Stomach (tissue), 9 donors: ENCODE data around the gene SRI. TPM values are rescaled to one million over a fixed set of nuclear protein-coding genes. Genes with fewer than 3 reads are reported as not detected.

Source experiments
- DNase-seq, 2 donors: peaks; one replicate each; pipeline versions ENCODE4 v3.0.0 to v3.0.0-alpha.2; 2013 to 2019
- H3K27ac ChIP-seq, 5 donors: fragments of 200-600 bp in 4 of 5; sonication (generic) in 4 of 5; one replicate each; pipeline ENCODE4 v1.5.1; 2013 to 2019; ENCODE audit warnings: mild to moderate bottlenecking in 1 of 5, moderate library complexity in 1 of 5
- H3K27me3 ChIP-seq, 3 donors: fragments of 200-600 bp; sonication (generic); one replicate each; pipeline ENCODE4 v1.5.1; 2017 to 2019; ENCODE audit warnings: mixed run types in 1 of 3
- H3K36me3 ChIP-seq, 4 donors: fragments of 200-600 bp; sonication (generic); 1 replicate in 3 of 4; 2 replicates in 1 of 4; pipeline ENCODE4 v1.5.1; 2016 to 2019
- H3K4me1 ChIP-seq, 4 donors: fragments of 200-600 bp; sonication (generic); one replicate each; pipeline ENCODE4 v1.5.1; 2016 to 2019
- H3K4me3 ChIP-seq, 4 donors: fragments of 200-600 bp; sonication (generic) in 3 of 4; one replicate each; pipeline ENCODE4 v1.5.1; 2016 to 2019; ENCODE audit warnings: mild to moderate bottlenecking in 1 of 4
- H3K9me3 ChIP-seq, 4 donors: fragments of 200-600 bp; sonication (generic); one replicate each; pipeline ENCODE4 v1.5.1; 2016 to 2019
- CTCF ChIP-seq, 7 experiments: fragments of 450-650 bp in 4 of 7; fragments of 200-600 bp in 3 of 7; sonication (generic) in 3 of 7; IDR thresholded peaks; one replicate each; pipeline ENCODE4 v1.5.1; 2016 to 2019; ENCODE audit warnings: antibody characterized with exemption in 7 of 7, control low read depth in 2 of 7, mild to moderate bottlenecking in 1 of 7
- EP300 ChIP-seq: sonication (generic); formaldehyde crosslinking; IDR thresholded peaks from one replicate; pipeline ENCODE4 v1.6.1; 2017; ENCODE audit warnings: antibody characterized with exemption
- POLR2A ChIP-seq, 4 donors: fragments of 450-650 bp; IDR thresholded peaks; one replicate each; pipeline ENCODE4 v1.6.1; 2016; ENCODE audit warnings: antibody characterized with exemption in 4 of 4, control low read depth in 2 of 4, mild to moderate bottlenecking in 1 of 4, moderate library complexity in 1 of 4
- POLR2AphosphoS5 ChIP-seq, 3 donors: sonication (generic); formaldehyde crosslinking; IDR thresholded peaks; one replicate each; pipeline ENCODE4 v1.6.1; 2016; ENCODE audit warnings: antibody characterized with exemption in 3 of 3
- WGBS, 5 donors: extraction: QIAGEN DNeasy Blood & Tissue Kit in 3 of 5; methylation state at CpG; one replicate each; pipeline versions ENCODE4 v1.1.5 to v1.1.7; 2013 to 2018; 5-methylcytosine and 5-hydroxymethylcytosine counted together
- intact Hi-C: fragments of 100-400 bp; cut with DNase I; formaldehyde crosslinking; loops from one replicate; pipeline ENCODE4 v1.15.1; 2023; ENCODE audit warnings: low total_unique reads
- polyA plus RNA-seq, 3 donors: library from polyadenylated mRNA; stranded (reverse); fragments of 200-250 nt; gene quantifications; one replicate each; pipeline ENCODE4 v1.2.3, GENCODE V29; 2013
- total RNA-seq, 5 donors: library from RNA; depleted of rRNA; stranded (reverse); fragments of >200 nt; gene quantifications; one replicate each; pipeline versions ENCODE4 v1.1.0 to v1.2.3, GENCODE V29; 2014 to 2016
- donor health status: healthy with polysubstance abuse.
- donor health status: Bipolar disorder and iron deficiency.
- donor health status: healthy.

Gene SRI
- total and polyA plus RNA-seq, 8 donors = 23.3 to 107 (median 85.0) TPM

- peaks cover 12 to 65% (median 62%) of the 10 kb centered on the region in 4 donors for H3K36me3 ChIP-seq
- TF ChIP-seq POLR2AphosphoS5 (IDR thresholded peaks at IDR 0.05) = no peak
- TF ChIP-seq CTCF (IDR thresholded peaks at IDR 0.05) = no peak
- TF ChIP-seq POLR2A (IDR thresholded peaks at IDR 0.05) = no peak
- no peak for TF ChIP-seq EP300
- no peak for DNase-seq
- no peak overlapping the region for H3K27ac ChIP-seq
- no peaks in the 10 kb centered on the region for H3K9me3 ChIP-seq
- 61 to 71% (median 69%) methylated on average over 2 of the region's 2 CpGs for WGBS, 5 donors
- no peaks in the 10 kb centered on the region for H3K27me3 ChIP-seq
- H3K4me1 ChIP-seq = peaks cover 10 to 25% (median 19%) of the 10 kb centered on the region in 4 donors
- no peak overlapping the region for H3K4me3 ChIP-seq
- intact Hi-C loops = no loop called here
Measured at GRCh38 chr7:88215295-88215694, 4.5 kb downstream of the SRI start.

GRCh38 chr7:88214456-88214855 is 5.4 kb downstream of the SRI start:
- no peak overlapping the region for H3K4me3 ChIP-seq
- WGBS, 5 donors = 93 to 100% (median 98%) methylated on average over 2 of the region's 2 CpGs
- DNase-seq = no peak
- no peak overlapping the region for H3K27ac ChIP-seq
- H3K27me3 ChIP-seq = no peaks in the 10 kb centered on the region
- H3K4me1 ChIP-seq = peaks cover 10 to 25% (median 19%) of the 10 kb centered on the region in 4 donors
- H3K9me3 ChIP-seq = no peaks in the 10 kb centered on the region
- H3K36me3 ChIP-seq = peaks cover 18 to 73% (median 70%) of the 10 kb centered on the region in 4 donors
- TF ChIP-seq EP300 = no peak
- no peak for TF ChIP-seq CTCF (IDR thresholded peaks at IDR 0.05)
- TF ChIP-seq POLR2A (IDR thresholded peaks at IDR 0.05) = no peak
- TF ChIP-seq POLR2AphosphoS5 (IDR thresholded peaks at IDR 0.05) = no peak
- intact Hi-C loops = no loop called here

- intact Hi-C loops = no loop called here
- H3K27ac ChIP-seq = no peak overlapping the region
- no peak for TF ChIP-seq POLR2AphosphoS5 (IDR thresholded peaks at IDR 0.05)
- TF ChIP-seq CTCF (IDR thresholded peaks at IDR 0.05) = no peak
- no peak for TF ChIP-seq POLR2A (IDR thresholded peaks at IDR 0.05)
- no peak for TF ChIP-seq EP300
- peaks cover 34 to 89% (median 85%) of the 10 kb centered on the region in 4 donors for H3K36me3 ChIP-seq
- H3K4me3 ChIP-seq = no peak overlapping the region
- DNase-seq = no peak
- 90 to 100% (median 98%) methylated on average over 1 of the region's 1 CpG for WGBS, 5 donors
- no peaks in the 10 kb centered on the region for H3K9me3 ChIP-seq
- H3K27me3 ChIP-seq = no peaks in the 10 kb centered on the region
- H3K4me1 ChIP-seq = peaks cover 3 to 14% (median 10%) of the 10 kb centered on the region in 4 donors
Measured at GRCh38 chr7:88212918-88213317, 6.9 kb downstream of the SRI start.

GRCh38 chr7:88208521-88208920 is 11.3 kb downstream of the SRI start:
- Histone ChIP-seq H3K4me3 (no peak overlapping the region), H3K9me3 (no peaks in the 10 kb centered on the region), H3K4me1 (no peaks in the 10 kb centered on the region), H3K27ac (no peak overlapping the region), H3K27me3 (no peaks in the 10 kb centered on the region), H3K36me3 (peaks cover 57 to 100% (median 96%) of the 10 kb centered on the region in 4 donors)
- TF ChIP-seq EP300 (no peak), CTCF (IDR thresholded peaks at IDR 0.05) (no peak), POLR2A (IDR thresholded peaks at IDR 0.05) (no peak), POLR2AphosphoS5 (IDR thresholded peaks at IDR 0.05) (no peak)
- WGBS, 5 donors = 90 to 97% (median 95%) methylated on average over 3 of the region's 3 CpGs
- DNase-seq = no peak
- intact Hi-C loops = no loop called here
